ENCODE results near the gene COIL. TPM values are rescaled to one million over a fixed set of nuclear protein-coding genes. Genes with fewer than 3 reads are reported as not detected.

The COIL gene
- total and polyA plus RNA-seq, 11 donors: 5.7 to 11.3 (median 7.8) TPM

- TF ChIP-seq POLR2A (IDR thresholded peaks at IDR 0.05): no peak
- TF ChIP-seq, protein P1, sequence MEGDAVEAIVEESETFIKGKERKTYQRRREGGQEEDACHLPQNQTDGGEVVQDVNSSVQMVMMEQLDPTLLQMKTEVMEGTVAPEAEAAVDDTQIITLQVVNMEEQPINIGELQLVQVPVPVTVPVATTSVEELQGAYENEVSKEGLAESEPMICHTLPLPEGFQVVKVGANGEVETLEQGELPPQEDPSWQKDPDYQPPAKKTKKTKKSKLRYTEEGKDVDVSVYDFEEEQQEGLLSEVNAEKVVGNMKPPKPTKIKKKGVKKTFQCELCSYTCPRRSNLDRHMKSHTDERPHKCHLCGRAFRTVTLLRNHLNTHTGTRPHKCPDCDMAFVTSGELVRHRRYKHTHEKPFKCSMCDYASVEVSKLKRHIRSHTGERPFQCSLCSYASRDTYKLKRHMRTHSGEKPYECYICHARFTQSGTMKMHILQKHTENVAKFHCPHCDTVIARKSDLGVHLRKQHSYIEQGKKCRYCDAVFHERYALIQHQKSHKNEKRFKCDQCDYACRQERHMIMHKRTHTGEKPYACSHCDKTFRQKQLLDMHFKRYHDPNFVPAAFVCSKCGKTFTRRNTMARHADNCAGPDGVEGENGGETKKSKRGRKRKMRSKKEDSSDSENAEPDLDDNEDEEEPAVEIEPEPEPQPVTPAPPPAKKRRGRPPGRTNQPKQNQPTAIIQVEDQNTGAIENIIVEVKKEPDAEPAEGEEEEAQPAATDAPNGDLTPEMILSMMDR (IDR thresholded peaks at IDR 0.05): no peak
- 90 to 97% (median 94%) methylated on average over 1 of the region's 1 CpG for WGBS, 4 donors
- ATAC-seq (no peak), DNase-seq (no peak)
- Histone ChIP-seq H3K4me3 (no peak overlapping the region), H3K4me1 (peaks cover 0 to 20% (median 0%) of the 10 kb centered on the region in 12 donors), H3K27me3 (no peaks in the 10 kb centered on the region), H3K9me3 (peaks cover 0 to 24% (median 2%) of the 10 kb centered on the region in 12 donors), H3K36me3 (peaks cover 0 to 53% (median 44%) of the 10 kb centered on the region in 9 donors), H3K27ac (no peak overlapping the region)
- intact Hi-C loops (cut with DNase I): loop anchor here in 2 of 10 donors (10.0 kb wide), 2 partner anchors 59 to 339 kb away; partner anchors contain the start of gene NOG (in 1 of the 2)
These were observed 27.0 kb downstream of the COIL start for GRCh38 chr17:56933868-56934267.

DNA sequence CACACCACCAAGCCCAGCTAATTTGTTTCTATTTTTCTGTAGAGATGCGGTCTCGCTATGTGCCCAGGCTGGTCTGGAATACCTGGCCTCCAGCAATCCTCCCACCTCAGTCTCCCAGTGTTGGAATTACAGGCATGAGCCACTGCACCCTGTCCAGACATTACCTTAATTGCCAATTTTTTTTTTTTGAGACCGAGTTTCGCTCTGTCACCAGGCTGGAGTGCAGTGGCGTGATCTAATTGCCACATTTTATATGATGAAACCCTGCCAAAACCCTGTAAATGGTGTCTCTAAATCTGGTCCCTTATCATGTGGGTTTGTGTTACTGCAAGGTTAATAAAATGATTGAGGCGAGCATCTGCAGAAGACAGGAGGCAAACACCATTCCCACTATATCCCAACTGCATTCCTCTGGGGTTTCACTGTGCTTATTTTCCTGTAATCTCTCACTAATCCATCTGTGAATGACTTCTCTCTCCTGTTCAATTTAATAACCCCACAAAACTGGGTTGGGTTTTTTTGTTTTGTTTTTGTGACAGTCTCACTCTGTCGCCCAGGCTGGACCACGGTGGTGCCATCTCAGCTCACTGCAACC lies 27.6 kb downstream of the COIL start:
- peaks cover 0 to 47% (median 38%) of the 10 kb centered on the region in 9 donors for H3K36me3 ChIP-seq
- 94 to 97% (median 96%) methylated on average over 8 of the region's 8 CpGs for WGBS, 4 donors
- H3K4me3 ChIP-seq: no peak overlapping the region
- intact Hi-C loops (cut with DNase I): loop anchor here in 2 of 10 donors (10.0 kb wide), 2 partner anchors 58 to 338 kb away; partner anchors contain the start of gene NOG (in 1 of the 2)
- H3K4me1 ChIP-seq: peaks cover 0 to 17% (median 0%) of the 10 kb centered on the region in 12 donors
- TF ChIP-seq POLR2A (IDR thresholded peaks at IDR 0.05): no peak
- TF ChIP-seq, protein P1 (IDR thresholded peaks at IDR 0.05): no peak
- no peak overlapping the region for H3K27ac ChIP-seq
- no peak for DNase-seq
- no peaks in the 10 kb centered on the region for H3K27me3 ChIP-seq
- peaks cover 0 to 26% (median 2%) of the 10 kb centered on the region in 12 donors for H3K9me3 ChIP-seq
- ATAC-seq: no peak

GRCh38 chr17:56930739-56931337 lies 30.0 kb downstream of the COIL start:
- TF ChIP-seq, protein P1 (IDR thresholded peaks at IDR 0.05): no peak
- TF ChIP-seq POLR2A (IDR thresholded peaks at IDR 0.05): no peak
- Histone ChIP-seq H3K4me1 (no peaks in the 10 kb centered on the region), H3K4me3 (no peak overlapping the region), H3K27ac (no peak overlapping the region), H3K9me3 (peaks cover 0 to 26% (median 2%) of the 10 kb centered on the region in 12 donors), H3K36me3 (peaks cover 0 to 23% (median 20%) of the 10 kb centered on the region in 9 donors), H3K27me3 (no peaks in the 10 kb centered on the region)
- 93 to 97% (median 94%) methylated on average over 2 of the region's 2 CpGs for WGBS, 4 donors
- ATAC-seq: no peak
- DNase-seq: no peak
- intact Hi-C loops (cut with DNase I): loop anchor here in 2 of 10 donors (10.0 kb wide), 2 partner anchors 56 to 336 kb away; partner anchors contain the start of gene NOG (in 1 of the 2)

DNA sequence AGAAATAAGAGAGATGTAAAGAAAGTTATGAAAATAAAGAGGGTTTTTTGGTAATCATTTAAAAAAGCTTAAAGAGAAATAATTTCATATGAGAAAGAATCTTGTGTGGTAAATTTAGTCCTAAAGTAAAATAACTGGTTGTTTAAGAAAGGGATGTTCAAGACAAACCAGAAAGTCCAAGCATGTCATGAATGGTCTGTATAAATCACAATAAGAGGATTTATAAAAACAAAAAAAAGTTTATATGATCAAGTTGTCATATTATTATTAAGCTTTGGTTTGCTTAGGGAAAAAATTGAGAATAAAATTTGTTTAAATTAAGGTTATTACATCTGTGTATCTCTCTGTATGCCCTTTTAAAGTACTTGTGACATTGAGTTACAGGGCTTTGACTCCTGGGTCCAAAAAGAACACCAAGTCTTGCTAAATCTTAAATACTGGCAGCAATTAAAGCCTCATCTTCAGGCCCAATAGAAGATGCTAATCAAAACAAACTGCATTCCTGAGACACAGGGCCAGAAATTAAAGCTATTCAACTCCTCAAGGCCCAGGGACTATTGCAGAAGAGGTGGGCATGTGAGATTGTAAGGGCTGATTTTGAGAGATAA lies 31.4 kb downstream of the COIL start:
- Histone ChIP-seq H3K4me1 (no peaks in the 10 kb centered on the region), H3K27me3 (no peaks in the 10 kb centered on the region), H3K9me3 (peaks cover 0 to 26% (median 2%) of the 10 kb centered on the region in 12 donors), H3K4me3 (no peak overlapping the region), H3K27ac (no peak overlapping the region), H3K36me3 (peaks cover 0 to 11% (median 8%) of the 10 kb centered on the region in 9 donors)
- TF ChIP-seq, protein P1 (IDR thresholded peaks at IDR 0.05): no peak
- no peak for TF ChIP-seq POLR2A (IDR thresholded peaks at IDR 0.05)
- no peak for ATAC-seq
- no peak for DNase-seq
- intact Hi-C loops (cut with DNase I): no loop called here

All from heart left ventricle (tissue), 16 donors.